Activated naive CD8-positive, alpha-beta T cell treated with anti-CD3 and anti-CD28 coated beads, Interleukin-2, amount 50 U/mL, for 16 hours (primary cell): ENCODE data around the gene ANKRD65.

ENCODE experiments used
- DNase-seq: peaks from one replicate; pipeline ENCODE4 v3.0.0-alpha.2; 2020; ENCODE audit warnings: low read depth, low spot score

Gene ANKRD65

DNA sequence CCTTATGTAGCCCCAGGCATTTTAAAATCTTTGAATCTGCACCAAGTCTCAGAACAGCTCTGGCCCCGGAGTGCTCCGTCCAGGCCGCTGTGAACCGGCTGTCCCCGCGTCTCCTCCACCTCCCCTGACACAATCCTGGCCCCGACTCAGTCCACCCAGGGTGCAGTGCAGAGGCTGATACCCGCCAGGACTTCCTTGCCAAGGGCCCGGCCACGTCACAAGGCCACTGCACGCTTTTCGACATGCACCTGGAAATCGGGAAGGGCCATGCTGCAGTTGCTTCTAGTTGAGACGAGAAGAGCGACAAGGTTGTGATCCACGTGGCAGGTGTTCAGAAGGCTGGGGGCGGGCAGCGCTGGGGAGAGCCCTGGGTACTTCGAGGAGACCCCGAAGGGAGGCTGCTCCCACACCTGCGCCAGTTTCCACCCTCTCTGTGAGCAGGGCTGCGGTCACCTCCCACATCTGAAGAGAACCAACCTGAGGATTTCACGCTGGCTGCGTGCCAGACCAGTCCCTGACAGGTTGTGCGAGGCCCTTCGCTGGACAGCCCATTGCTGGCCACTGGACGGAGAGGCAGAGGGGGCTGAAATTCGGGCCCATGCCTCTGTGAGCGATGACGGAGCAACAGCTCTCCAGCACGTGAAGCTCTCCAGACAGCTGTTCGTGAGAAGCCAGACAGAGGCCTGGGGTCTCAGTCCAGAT lies 21.1 kb upstream of the ANKRD65 start:
- DNase-seq, result no peak

DNA sequence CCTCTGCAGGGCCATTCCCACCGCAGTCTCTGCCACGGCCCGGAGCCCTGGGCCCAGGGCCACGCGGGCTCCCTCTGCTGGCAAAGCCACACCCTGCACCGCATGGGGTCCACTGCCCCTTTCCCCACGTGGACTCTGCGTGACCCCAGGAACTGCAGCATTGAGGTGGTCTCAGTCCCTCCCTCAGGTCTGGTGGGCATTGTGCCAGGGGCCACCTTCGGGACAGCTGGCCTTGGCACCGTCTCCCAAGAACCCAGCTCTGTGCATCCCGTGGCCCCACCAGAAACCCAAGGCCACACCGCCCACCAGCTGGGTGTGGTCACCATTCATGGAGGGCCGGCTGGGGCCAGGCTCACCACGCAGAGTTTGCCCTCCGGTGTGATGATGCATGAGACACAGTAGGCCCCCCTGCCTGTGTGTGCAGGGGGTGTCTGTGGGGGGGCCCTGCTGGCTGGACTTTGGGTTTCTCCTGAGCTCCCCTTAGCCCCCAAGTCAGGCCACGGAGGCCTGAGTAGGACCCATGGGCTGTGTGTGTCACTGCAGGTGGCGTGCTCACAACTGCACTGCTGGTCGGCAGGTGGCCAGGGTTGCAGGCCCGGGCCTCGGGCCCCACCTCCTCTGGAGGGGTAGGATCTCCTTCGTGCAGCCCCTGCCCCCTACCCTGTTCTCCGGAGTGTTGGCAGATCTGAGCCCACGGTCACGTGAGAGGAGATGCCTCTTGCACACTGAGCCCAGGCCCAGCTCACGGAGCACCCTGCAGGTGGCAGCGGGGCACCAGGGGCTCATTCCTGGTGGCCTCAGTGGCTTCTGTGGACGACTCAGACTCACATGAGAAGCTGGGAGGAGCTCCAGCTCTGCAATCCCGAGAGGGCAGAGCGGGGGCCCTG lies 20.2 kb upstream of the ANKRD65 start:
- peak; percentile 38 for DNase-seq

DNA sequence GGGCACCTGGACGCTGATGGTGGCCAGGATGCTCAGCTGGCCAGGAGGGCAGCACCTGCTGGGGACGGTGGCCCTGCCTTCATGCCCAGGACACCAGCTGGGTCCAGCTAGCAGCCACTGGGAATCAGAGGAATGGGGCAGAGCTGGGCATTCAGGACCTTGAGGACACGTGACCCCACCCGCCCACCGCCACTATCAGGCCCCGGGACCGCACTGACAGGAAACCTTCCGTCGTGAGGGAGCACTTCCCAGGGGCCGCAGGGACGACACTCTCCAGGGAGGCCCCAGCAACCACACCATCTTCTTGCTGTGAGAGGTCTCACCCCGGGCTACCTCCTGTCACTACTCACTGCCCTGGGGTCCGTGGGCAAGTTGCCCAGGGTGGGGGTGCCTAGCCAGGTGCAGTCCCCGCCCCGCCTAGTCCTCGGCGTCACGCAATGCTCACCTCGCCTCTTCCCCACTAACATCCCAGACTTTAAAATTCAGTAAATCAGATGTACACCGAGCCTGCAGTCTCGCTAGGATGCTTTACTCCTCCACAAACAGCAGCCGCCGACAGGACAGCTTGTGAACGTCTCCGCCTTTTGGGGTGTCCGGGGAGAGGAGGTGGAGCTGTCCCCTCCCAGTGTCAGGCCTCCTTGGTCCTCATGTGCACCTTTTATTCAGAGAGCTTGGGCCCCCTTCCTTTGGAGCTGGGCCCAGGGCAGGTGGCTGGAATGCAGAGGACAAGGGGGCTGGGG lies 19.4 kb upstream of the ANKRD65 start:
- no peak for DNase-seq

DNA sequence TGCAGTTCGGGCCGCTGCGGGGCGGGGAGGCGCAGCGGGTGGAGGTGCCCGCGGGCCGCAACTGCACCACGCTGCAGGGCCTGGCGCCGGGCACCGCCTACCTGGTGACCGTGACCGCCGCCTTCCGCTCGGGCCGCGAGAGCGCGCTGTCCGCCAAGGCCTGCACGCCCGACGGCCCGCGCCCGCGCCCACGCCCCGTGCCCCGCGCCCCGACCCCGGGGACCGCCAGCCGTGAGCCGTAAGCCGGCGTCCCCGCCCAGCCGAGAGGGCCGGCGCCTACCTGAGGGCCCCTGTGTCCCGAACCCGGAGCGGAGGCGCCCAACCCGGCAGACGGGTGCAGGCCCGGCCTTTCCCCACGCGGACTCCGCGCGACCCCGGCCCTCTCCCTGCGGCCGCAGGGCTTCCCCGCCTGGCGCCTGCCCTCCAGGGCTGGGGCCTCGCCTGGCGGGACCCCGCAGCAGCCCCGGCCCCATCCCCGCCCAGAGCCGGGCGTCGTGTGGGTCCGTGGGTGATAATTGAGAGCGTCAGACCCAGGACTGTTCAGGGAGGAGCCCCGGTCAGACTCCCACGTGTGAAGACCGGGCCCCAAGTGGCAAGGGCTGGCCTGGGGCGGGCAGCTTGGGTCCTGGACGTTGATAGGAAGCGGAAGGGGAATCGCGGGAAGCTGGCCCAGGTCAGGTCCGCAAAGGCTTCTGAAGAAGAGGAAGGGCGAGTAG lies 18.6 kb upstream of the ANKRD65 start:
- no peak for DNase-seq

DNA sequence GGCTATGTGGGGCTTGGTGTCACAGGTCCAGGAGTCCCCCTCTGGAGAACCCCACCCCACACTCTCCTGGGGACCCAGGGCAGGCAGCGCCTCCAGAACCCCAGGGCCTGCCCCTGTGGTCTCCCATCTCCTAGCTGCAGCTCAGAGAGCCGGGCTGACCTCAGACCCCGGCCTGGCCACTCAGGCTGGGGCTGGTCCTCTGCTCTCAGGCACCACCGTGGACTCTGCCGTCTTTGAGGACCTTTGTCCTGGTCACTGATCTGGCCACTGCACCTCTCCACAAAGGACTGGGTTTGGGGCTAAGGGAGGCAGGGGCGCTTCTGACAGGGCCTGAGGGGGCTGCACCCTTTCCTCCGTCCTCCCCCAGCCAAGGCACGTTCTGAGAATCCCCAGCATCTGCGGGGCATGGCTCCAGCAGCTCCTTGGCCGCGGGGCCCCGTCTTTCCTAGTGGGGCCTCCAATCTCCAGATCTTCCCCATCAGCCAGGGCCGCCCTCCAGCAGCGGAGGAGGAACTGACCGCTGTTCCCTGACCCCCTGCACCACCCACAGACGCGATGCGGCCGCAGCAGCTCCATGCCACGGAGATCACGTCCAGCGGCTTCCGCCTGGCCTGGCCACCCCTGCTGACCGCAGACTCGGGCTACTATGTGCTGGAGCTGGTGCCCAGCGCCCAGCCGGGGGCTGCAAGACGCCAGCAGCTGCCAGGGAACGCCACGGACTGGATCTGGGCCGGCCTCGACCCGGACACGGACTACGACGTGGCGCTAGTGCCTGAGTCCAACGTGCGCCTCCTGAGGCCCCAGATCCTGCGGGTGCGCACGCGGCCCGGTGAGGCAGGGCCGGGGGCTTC lies 17.7 kb upstream of the ANKRD65 start:
- DNase-seq, result no peak

DNA sequence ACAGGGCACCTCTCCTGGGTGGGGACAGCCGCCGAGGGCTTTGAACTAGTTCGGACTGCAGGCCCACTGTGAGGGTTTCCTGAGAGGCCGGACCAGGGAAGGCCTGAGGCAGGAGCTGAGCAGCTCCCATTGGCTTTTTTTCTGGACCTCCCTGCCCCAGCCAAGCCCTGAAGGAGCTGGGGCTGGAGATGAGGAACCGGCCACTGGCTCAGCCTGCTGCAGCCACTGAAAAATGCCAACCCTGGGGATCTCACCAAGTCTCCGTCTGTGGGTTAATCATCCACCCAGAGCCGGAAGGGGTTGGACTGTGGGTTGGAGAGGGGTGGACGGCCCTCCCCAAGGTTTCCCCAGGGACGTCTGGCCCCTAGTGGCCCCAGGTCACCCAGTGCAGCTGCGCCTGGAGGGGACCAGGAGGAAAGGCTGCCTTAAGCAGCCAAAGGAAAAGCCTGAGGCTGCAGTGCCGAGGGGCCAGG lies 16.9 kb upstream of the ANKRD65 start:
- no peak for DNase-seq

DNA sequence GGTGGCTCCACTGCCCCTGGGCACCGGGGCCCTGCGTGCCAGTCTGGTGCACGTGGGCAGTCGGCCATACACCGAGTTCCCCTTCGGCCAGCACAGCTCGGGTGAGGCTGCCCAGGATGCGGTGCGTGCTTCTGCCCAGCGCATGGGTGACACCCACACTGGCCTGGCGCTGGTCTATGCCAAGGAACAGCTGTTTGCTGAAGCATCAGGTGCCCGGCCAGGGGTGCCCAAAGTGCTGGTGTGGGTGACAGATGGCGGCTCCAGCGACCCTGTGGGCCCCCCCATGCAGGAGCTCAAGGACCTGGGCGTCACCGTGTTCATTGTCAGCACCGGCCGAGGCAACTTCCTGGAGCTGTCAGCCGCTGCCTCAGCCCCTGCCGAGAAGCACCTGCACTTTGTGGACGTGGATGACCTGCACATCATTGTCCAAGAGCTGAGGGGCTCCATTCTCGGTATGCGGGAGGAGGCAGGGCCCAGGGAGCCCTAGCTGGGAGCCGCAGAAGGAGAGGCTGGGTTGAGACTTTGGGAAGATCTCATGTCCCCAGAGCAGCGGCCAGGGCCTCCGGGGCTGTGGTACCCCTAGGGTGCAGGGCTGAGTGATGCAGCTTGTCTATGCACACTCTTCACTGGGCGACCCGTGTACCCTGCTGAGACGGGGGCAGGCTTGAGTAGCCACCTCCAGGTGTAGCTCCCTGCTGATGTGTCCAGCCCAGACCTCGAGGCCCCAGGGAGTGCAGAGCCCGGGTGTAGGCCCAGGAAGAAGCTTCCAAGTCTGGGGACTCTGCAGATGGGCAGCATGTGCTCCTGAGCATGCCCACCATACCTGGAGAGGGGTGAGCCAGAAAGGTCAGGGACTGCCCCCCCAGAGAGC lies 16.2 kb upstream of the ANKRD65 start:
- DNase-seq, result no peak

DNA sequence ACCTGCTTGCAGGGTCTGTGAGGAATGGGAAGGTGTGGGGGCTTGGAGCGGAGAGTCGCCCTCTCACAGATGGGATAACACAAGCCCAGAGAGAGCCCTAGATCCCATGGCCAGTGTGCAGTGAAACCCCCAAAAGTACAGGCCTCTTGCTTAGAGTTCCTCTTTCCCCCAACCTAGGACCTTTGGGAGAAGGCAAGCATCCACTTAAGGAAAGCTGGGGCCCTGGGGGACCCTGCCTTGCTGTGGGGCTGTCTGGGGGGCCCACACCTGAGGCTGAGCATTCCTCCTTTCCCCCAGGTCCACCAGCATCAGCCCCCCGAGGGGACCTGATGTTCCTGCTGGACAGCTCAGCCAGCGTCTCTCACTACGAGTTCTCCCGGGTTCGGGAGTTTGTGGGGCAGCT lies 15.6 kb upstream of the ANKRD65 start:
- no peak for DNase-seq

DNA sequence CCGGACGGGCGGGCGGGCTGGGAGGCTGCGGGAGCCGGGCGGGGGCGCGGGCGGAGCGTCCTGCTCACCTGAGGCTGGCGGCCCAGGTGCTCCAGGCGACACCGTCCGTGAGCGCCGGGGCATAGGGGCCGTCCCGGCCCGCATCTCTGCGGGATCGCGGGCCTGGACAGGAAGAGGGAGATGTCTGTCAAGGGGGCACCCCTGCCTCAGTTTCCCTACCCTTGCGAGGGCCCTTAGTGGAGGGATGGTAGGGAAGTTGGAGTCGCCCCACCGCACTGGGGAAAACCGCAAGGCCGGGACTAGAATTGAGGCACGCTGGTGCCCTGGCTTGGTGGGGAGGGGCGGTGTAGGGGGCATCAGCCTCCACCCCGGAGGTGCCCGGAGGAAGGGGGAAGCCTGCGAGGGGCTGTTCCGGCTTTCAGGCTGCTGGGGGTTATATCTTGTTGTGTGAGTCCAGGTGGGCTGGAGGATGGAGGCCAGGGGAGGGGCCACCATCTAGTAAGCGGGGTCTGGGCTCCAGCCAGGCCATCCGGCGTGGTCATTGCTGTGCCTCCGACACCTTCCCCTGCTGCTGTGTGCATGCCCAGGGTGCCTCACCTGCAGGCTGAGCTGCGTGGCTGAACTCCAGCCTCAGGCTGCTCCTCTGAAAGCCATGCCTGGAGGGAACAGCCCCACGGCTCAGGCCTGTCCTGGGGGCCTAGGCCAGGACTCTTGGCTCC lies 15.0 kb upstream of the ANKRD65 start:
- no peak for DNase-seq

DNA sequence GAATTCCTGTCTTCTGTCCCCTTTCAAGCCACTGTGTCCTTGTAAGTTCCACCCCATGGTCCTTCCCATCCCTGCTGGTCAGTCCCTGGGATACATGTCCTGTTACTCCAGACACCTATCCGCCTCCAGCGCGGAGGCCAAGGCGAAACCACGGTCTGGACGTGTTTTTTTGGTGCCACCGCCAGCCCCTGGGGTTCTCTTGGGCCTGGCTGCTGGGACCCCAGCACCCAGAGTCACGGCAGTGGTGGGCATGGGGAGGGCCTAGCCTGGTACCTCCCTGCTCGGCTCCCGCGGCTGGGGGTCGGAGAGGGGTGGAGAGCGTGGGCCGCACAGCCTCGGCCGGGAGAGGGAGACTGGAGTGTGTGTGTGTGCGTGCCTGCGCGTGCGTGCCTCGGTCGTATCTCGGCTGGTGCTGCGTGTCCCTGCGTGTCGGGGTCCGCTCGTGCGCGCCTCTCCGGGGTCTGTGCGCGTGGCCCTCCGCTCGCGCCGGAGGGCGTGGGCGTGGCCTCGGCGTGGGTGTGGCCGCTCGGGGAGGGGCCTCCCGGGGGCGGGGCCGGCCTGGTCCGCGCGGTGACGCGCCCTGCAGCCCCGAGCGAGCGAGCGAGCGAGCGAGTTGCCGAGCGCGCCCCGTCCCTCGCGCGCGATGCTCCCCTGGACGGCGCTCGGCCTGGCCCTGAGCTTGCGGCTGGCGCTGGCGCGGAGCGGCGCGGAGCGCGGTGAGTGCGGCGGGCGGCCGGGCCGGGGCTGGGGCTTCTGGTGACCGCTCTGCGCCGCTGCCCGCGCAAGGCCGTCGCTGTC lies 14.2 kb upstream of the ANKRD65 start, which contains the start of gene VWA1:
VWA1 (plus strand) TSS at position 585 of the 798 bp plus-strand sequence; CDS start at position 644, 59 bp downstream.
- peak; percentile 35 for DNase-seq

DNA sequence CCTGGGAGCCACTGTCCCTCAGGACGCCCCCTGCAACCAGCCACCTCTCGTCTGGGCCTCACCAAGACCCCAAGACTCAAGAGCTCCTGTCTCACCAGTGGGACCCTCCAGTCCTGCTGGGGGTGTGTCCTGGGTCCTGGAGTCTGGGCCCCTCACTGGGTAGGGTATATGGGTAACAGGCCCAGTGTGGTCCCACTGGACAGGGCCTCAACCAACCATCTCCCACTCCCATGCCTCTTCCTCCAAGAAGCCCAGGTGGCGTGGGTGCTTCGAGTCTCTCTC lies 13.7 kb upstream of the ANKRD65 start:
- DNase-seq, result no peak

DNA sequence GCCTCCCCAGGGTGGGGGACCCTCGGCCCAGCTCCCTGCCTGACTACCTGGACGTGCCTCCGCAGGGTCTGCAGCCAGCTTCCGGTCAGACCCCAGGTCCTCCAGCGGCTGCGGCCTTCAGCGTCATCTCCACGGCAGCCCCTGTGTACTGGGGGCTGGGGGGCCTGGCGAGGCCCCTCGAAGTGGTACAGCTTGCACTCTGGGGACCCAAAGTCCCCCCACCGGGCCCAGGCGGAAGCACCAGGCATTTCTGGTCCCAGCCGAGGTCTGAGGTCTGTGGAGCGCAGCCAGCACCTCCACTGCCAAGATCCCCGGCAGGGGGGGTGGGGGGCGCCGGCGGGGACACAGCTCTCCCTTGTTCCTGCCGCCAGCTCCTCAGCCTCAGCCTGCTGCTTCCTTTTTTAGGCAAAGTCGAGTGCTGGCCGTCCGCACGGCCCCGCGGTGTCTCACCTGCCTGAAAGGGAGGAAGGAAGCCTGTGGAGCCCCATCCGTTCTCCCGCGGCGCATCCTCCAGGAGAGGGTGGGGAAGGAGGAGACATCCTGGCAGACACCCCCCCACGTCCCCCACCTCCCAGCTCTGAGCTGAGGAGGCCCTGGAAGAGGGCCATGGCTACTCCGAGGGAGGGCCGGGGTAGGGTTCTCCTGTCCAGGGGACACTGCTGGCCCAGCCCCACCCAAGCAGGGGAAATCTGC lies 13.2 kb upstream of the ANKRD65 start:
- DNase-seq, result no peak

DNA sequence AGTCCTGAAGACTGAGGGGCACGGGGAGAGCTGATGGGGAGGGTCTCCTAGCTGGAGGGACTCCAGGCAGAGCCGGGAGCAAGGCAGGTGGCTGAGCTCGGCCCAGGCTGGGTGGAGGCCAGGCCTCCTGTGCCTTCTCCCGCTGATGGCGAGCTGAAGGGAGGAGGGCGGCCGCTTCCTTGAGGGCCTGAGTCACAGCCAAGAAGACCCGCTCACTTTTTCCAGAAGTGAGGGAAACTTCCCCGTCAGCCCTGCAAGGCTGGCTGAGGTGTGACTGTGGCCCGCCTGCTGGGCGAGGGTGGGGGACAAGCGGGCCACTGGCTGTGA lies 12.7 kb upstream of the ANKRD65 start:
- peak; percentile 44 for DNase-seq

DNA sequence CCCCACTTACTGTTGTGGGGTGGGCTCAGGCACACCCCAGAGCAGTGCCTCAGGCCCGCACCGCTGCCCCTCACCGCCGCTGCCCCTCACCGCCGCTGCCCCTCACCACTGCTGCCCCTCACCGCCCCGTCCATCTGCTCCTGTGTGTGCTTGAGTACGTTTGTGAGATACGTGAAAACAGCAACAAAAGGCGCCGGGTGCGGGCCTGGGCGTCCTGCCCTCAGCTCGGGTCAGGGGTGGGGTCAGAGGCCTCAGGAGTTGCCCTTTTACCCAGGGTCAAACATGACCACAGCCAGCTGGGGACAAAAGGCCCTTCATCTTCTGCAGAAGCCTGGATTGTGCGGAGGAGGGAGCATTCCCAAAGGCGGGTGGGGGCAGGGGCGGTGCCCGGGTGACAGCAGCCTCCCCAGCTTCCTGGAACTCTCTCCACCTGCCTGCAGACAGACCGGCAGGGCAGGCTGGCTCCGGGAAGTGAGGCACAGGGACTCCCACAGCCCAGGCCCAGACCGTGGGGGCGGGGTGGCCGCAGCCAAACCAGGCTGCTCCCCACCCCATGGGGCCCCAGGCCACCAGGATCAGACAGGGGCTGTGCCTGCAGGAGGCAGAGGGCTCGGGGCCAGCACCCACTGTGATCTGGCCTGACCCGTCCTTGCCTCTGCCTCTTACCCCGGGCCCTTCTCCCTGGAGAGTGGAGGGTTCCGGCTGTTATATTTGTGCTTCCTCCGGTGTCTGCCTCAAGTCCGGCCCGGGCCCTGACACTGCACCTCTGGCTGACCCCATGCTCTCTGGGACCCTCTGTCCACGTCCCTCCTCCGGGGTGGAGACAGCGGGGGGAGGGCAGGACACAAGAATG lies 12.1 kb upstream of the ANKRD65 start:
- no peak for DNase-seq

DNA sequence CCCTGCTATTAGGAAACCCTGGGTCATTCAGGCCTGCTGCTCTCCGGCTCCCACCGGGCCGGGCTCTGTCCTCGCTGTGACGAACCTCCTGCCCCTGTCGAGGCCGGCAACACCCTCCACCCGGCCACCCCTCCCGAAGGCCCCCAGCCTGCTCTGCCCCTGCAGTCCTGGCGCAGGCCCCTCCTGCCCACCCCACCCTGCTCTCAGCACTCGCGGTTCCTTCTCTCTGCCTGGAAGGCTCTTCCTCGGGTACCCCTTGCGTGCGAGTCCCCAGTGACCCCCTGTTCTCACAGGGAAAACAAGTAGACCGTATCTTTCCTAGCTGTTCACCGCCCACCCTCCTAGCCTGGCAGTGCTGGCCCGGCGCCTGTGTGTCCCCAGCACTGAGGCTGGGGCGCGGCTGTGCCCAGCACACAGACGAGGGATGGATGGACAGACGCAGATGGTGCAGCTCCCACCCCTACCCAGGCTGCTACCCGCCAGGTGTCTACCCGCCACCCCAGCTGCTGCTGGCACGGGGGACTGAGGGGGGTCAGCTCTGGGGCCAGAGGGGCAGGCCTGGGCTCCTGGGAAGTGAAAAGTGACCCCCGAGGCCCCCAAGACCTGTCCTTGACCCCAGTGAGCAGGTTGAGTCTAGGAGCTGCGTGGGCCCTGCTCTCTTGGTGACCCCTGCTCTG lies 11.3 kb upstream of the ANKRD65 start:
- no peak for DNase-seq

DNA sequence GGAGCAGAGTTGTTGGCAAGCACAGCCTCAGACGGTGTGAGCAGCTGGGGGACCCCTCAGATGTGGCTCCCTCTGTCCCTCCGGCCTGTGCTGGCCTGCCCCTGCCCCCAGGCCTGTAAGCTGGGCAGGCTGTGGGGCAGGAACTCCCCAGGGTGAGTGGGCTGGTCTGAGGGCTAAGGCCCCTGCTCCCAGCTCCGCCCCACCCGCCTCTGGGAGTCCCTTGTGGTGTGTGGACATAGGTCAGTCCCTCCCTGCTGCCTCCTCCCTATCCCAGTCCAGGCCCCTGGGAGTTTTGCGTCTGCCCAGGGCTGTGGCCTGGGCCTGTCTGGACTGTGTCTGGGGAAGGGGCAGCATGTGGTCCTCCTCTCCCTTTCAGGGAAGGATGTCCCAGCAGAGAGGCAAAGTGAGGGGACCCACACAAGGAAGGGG lies 10.8 kb upstream of the ANKRD65 start:
- no peak for DNase-seq
